Stimulated activated CD8-positive, alpha-beta memory T cell treated with anti-CD3 and anti-CD28 coated beads, Interleukin-4, amount 100 ng/mL, for 1 hour (primary cell): ENCODE data around the gene DUSP28.

Experiments used
- DNase-seq, 2 donors: peaks; one replicate each; pipeline ENCODE4 v3.0.0-alpha.2; 2020; ENCODE audit warnings: low read depth in 2 of 2, low spot score in 1 of 2

The DUSP28 gene

GRCh38 chr2:240597419-240598181 lies 37.4 kb downstream of the DUSP28 start:
- DNase-seq = no peak

- DNase-seq = no peak
Observed at GRCh38 chr2:240598311-240598911, 38.3 kb downstream of the DUSP28 start.

DNA sequence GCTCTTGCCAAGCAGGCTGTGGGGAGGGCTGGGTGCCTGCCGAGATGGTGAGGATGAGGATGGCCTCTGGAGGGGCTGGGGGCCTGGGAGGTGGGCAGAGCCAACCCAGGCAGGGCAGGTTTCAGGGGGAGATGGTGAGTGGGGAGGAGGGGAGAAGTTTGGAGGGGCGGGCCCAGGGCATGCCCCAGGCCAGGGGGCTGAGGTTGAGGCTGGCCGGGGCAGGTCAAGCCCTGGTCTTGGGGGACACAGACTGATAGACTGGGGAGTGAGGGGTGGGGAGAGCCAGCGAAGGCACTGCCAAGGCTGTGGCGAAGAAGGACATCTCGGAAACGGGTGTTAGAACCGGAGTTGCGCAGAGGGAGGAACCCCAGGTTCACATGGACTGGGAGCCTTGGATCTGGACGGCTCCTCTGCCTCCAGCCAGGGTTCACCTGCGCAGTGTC lies 39.0 kb downstream of the DUSP28 start:
- no peak for DNase-seq

DNA sequence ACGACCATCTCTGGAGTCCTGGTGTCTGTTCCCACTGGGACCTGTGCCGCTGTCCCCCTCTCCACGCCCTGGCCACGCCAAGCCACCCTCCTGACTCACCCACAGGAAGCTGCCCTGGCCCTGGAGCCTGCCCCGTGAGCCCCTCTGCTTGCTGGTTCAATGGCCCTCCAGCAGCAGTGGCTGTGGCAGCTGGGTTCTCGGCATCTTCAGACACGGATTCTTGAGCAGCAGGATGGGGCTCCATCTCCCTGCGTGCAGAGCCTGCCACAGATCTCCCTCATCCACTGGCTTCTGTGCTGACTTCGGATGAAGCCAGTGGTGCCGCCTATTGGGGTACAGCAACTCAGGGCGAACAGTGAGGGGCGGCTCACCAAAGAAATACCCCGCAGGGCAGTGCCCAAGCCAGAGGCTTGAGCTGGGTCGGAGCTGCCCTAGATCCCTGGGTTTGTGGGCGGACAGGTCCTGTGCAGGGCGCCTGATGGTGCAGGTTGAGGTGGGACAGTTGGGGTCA lies 40.3 kb downstream of the DUSP28 start:
- no peak for DNase-seq

DNA sequence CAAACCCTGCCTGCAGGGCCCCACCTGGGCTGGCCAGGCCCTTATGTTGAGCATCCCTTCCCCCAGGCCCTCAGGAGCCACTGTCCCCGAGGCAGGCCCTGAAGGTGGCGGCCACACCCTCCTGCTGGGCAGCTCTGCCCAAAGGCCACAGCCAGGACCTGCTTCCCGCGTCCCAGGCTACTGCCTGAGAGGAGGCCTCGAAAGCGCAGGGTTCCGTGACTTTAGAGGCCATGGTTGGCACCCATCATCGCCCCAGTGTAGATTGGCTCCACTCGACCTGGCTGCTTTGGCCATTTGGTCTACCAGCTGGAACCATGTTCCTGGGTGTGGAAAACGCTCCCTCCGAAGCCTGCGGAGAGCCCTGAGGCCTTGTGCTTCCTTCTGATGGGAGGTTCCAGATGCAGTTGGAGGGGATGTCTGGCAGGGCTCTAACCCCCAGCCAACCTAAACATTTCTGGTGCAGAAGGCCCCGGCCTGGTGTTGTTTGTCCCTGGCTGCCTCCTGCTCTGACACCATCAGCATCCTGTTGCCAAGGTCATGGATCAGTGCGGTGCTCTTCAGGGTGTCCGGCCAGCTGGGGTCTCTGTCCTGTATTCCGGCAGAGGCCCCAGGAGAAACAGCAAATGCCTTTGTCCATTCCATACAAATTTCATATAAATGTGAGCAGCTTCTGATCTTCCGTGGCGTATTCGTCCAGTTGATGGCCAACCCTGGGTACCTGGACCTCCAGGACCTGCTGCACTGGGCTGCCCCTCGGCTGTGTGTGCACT lies 41.1 kb downstream of the DUSP28 start:
- no peak for DNase-seq

GRCh38 chr2:240601831-240602160 lies 41.6 kb downstream of the DUSP28 start:
- no peak for DNase-seq

- DNase-seq = no peak
Observed at GRCh38 chr2:240602266-240603050, 42.3 kb downstream of the DUSP28 start.

DNA sequence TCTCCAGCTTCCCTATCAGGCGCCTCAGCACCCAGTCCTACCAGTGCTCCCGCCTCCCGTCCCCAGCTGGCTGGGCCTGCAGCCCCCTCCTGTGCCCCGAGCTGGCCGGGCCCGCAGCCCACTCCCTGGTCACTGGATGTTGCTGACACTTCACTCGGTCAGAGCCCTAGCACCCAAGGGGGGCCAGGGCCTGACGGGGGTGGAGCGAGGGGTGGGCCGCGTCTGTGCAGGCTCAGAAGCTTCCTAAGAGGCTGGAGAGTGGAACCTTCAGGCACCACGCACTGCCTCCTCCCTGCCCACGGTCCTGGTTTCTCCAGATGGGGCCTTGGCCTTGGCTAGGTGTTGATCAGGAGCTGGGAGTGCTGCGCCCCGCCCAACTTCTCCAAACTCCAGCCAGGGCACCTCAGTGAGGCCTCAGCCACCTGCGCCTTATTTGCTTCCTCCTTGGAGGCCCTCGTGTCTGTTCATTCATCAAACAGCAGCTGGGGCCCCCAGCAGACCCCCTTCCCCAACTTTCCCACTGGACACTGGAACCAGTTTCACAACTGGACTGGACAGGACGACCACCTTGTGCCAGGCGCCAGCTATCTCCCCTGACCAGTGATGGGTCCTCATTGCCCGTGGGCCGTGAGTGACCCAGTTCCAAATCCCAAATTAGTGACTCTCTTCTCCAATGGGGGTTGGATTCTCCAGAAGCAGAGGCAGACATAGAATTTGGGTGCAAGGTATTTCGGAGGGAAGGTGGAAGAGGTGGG lies 43.1 kb downstream of the DUSP28 start:
- DNase-seq = no peak

DNA sequence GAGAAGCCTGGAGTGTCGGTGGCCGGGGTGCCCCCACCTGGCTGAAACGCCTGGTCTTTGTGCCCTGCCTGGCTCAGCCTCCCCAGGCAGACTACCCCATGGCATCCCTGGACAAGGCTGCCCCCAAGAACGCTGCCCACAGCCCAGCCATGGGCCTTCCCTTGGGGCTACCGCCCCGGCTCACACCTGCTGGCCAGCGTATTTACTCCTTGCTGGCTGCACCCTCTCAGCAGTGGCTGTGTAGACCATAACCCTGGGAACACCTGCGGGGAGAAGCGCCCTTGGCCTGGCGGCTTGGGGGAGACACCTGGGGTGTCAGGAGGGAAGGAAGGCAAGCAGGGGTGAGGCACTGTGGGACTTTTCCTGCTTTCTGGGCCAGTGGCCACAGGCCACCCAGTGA lies 43.7 kb downstream of the DUSP28 start:
- no peak for DNase-seq

DNA sequence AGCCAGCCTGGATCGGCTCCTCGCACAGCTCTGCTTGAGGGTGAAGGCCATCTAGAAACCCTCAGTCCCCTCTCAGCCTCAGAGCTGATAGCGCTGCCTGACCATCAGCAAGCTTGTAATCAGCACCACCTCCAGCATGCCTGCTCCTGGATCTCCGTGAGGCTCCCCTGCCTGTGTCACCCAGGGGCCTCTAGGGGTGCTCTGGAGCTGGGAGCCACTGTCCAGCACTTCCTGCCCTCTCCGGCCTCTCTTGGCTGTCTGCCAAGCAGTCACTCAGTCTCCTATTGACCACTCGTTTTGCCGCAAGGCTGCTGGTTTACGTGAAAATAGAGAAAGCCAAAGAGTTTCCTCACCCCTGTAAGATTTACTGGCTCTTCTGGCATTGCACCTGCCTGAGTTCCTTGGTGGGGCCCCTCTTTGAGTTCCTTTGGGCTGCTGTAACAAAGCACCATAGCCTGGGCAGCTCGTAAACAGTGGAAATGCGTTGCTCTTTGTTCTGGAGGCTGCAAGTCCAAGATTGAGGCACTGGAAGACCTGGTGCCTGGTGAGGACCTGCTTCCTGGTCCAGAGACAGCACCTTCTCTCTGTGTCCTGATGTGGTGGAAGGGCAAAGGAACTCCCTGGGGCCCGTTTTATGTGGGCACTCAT lies 44.3 kb downstream of the DUSP28 start:
- no peak for DNase-seq

DNA sequence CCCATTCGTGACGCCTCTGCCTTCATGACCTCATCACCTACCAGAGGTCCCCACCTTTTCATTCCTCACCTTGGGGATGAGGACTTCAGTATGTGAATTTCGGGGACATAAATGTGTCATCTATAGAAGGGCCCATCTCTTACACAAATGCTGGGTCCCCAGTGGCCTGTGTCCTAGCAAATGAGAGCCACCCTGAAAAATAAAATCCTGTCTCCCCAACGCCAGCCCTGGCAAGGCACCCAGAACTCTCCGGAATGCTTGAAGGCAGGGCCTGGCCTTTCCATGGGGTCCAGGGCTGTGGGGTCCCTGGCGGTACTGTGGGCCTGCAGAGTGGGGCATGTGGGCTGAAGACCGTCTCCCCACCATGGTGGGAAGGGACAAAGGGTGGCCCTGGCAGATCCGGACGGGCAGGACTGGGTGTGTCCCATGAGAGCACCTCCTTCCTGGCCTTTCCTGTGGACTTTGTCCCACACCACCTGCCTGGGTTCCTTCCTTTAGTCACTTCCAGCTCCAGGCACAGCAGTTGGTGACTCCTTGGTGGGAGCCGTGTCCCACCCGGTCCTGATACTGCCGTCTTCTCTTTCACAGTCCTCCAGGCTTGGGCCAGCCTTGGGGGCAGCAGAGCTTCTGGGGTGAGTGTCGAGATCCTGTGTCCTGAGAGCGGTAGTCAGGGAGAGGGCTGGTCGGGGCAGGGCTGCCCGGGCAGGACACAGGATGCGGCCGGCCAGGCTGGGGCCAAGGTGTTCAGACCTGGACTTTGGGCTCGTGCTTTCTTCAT lies 45.0 kb downstream of the DUSP28 start:
- no peak for DNase-seq

- no peak for DNase-seq
Observed at GRCh38 chr2:240605867-240606743, 45.9 kb downstream of the DUSP28 start.

GRCh38 chr2:240611601-240612210 lies 51.5 kb downstream of the DUSP28 start:
- no peak for DNase-seq
